ENCODE measurements around the gene NRDE2. TPM values are rescaled to one million over a fixed set of nuclear protein-coding genes. Genes with fewer than 3 reads are reported as not detected.
"Not testable (repeated sequence)": the region's sequence is repeated elsewhere in the genome, so short reads cannot be mapped to it uniquely, and the experiment has no call there.

Gene NRDE2
- total RNA-seq, 1 experiment from 2014 or later, result 12.1 TPM

DNA sequence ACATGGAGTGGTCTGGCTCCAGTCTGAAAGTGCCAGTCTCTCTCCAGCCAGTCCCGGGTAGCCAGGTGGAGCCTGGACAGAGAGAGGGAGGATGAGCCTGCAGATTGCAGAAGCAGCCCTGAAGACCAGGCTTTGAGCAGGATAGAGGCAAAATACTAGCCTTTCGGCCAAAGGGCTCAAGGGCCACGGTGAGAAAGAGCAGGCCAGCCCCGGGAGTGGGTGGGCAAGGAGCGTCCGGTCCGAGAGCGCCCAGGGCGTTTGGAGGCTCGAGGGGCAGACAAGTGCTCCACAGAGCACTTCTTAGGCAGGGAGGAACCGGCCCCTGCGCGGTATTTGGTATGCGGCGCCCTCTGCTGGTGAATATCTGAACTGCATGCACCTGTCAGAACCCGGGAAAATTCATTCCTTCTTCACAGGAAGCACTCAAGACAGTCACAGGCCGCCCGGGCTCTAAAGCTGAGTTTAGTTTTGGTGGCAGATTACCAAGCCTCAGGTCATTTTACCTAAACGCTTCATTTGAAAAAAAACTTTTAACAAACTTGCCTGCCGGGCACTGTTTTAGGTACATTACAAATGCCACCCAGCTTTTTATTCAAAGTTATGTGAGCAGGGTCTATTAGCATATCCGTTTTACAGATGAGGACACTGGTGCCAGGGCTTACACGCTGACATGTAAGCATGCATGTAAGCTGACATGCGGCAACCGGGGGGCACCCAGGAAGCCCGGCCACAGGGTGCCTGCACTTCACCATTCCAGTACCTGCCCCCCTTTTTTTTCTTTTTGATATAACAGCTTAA is 96.4 kb downstream of the NRDE2 start (continued):
- TF ChIP-seq, protein P1, sequence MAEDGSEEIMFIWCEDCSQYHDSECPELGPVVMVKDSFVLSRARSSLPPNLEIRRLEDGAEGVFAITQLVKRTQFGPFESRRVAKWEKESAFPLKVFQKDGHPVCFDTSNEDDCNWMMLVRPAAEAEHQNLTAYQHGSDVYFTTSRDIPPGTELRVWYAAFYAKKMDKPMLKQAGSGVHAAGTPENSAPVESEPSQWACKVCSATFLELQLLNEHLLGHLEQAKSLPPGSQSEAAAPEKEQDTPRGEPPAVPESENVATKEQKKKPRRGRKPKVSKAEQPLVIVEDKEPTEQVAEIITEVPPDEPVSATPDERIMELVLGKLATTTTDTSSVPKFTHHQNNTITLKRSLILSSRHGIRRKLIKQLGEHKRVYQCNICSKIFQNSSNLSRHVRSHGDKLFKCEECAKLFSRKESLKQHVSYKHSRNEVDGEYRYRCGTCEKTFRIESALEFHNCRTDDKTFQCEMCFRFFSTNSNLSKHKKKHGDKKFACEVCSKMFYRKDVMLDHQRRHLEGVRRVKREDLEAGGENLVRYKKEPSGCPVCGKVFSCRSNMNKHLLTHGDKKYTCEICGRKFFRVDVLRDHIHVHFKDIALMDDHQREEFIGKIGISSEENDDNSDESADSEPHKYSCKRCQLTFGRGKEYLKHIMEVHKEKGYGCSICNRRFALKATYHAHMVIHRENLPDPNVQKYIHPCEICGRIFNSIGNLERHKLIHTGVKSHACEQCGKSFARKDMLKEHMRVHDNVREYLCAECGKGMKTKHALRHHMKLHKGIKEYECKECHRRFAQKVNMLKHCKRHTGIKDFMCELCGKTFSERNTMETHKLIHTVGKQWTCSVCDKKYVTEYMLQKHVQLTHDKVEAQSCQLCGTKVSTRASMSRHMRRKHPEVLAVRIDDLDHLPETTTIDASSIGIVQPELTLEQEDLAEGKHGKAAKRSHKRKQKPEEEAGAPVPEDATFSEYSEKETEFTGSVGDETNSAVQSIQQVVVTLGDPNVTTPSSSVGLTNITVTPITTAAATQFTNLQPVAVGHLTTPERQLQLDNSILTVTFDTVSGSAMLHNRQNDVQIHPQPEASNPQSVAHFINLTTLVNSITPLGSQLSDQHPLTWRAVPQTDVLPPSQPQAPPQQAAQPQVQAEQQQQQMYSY (CRISPR knock-in tag; IDR thresholded peaks at IDR 0.05), result no peak
- TF ChIP-seq SOX15 (CRISPR knock-in tag; IDR thresholded peaks at IDR 0.05), result no peak
- no peak for TF ChIP-seq FOXK1 (CRISPR knock-in tag; IDR thresholded peaks at IDR 0.05)
- no peak for TF ChIP-seq JUN (CRISPR knock-in tag; IDR thresholded peaks at IDR 0.05)
- no peak for TF ChIP-seq IRF2 (CRISPR knock-in tag; IDR thresholded peaks at IDR 0.05; ENCODE audit: borderline replicate concordance, low read depth)
- TF ChIP-seq, protein P2, sequence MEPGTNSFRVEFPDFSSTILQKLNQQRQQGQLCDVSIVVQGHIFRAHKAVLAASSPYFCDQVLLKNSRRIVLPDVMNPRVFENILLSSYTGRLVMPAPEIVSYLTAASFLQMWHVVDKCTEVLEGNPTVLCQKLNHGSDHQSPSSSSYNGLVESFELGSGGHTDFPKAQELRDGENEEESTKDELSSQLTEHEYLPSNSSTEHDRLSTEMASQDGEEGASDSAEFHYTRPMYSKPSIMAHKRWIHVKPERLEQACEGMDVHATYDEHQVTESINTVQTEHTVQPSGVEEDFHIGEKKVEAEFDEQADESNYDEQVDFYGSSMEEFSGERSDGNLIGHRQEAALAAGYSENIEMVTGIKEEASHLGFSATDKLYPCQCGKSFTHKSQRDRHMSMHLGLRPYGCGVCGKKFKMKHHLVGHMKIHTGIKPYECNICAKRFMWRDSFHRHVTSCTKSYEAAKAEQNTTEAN (CRISPR knock-in tag; IDR thresholded peaks at IDR 0.05), result no peak; the same call in 1 of the 2 replicates
- no peak for TF ChIP-seq EMX1 (CRISPR knock-in tag; IDR thresholded peaks at IDR 0.05)
- TF ChIP-seq, protein P3, sequence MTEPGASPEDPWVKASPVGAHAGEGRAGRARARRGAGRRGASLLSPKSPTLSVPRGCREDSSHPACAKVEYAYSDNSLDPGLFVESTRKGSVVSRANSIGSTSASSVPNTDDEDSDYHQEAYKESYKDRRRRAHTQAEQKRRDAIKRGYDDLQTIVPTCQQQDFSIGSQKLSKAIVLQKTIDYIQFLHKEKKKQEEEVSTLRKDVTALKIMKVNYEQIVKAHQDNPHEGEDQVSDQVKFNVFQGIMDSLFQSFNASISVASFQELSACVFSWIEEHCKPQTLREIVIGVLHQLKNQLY (CRISPR knock-in tag; IDR thresholded peaks at IDR 0.05), result no peak
- TF ChIP-seq TCF7 (CRISPR knock-in tag; IDR thresholded peaks at IDR 0.05; ENCODE audit: low read depth), result no peak
- TF ChIP-seq, protein P4, sequence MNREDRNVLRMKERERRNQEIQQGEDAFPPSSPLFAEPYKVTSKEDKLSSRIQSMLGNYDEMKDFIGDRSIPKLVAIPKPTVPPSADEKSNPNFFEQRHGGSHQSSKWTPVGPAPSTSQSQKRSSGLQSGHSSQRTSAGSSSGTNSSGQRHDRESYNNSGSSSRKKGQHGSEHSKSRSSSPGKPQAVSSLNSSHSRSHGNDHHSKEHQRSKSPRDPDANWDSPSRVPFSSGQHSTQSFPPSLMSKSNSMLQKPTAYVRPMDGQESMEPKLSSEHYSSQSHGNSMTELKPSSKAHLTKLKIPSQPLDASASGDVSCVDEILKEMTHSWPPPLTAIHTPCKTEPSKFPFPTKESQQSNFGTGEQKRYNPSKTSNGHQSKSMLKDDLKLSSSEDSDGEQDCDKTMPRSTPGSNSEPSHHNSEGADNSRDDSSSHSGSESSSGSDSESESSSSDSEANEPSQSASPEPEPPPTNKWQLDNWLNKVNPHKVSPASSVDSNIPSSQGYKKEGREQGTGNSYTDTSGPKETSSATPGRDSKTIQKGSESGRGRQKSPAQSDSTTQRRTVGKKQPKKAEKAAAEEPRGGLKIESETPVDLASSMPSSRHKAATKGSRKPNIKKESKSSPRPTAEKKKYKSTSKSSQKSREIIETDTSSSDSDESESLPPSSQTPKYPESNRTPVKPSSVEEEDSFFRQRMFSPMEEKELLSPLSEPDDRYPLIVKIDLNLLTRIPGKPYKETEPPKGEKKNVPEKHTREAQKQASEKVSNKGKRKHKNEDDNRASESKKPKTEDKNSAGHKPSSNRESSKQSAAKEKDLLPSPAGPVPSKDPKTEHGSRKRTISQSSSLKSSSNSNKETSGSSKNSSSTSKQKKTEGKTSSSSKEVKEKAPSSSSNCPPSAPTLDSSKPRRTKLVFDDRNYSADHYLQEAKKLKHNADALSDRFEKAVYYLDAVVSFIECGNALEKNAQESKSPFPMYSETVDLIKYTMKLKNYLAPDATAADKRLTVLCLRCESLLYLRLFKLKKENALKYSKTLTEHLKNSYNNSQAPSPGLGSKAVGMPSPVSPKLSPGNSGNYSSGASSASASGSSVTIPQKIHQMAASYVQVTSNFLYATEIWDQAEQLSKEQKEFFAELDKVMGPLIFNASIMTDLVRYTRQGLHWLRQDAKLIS (CRISPR knock-in tag; IDR thresholded peaks at IDR 0.05; ENCODE audit: borderline replicate concordance), result no peak

DNA sequence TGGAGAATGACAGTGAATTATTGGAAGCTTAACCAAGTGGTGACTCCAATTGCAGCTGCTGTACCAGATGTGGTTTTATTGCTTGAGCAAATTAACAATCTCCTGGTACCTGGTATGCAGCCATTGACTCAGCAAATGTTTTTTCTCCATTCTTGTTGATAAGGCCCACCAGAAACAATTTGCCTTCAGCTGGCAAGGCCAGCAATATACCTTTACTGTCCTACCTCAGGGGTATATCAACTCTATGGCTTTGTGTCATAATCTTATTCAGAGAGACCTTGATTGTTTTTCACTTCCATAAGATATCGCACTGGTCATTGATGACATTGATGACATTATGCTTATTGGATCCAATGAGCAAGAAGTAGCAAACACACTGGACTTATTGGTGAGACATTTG is 101.8 kb downstream of the NRDE2 start:
- DNase-seq (ENCODE audit: low spot score); CTCF ChIA-PET; H3K4me3 Mint-ChIP-seq; H3K4me1 Mint-ChIP-seq; POLR2A ChIA-PET; ATAC-seq; H3K27ac Mint-ChIP-seq; H3K36me3 Mint-ChIP-seq: not testable (repeated sequence)
- peaks cover 46% of the 10 kb centered on the region for H3K27me3 Mint-ChIP-seq (ENCODE audit: low read depth)
- H3K9me3 Mint-ChIP-seq, result peaks cover 11% of the 10 kb centered on the region

DNA sequence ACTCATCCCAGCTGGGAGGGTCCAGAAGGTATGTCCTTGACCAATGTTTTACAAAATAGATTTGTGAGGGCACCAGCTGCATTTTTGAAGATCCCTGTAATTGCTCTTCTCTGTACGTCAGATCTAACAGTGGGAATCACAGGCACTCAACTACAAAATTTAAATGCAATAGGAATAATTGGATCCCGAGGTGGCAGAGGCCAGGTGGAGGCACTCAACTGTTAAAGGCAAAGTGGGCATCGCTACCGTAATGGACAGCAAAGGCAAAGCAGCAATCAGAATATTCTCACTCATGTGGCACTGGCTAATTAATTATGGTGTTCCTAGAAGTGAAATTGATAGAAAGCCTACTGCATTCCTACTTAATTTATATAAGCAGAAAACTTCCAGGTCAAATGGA is 103.3 kb downstream of the NRDE2 start:
- Mint-ChIP-seq H3K27me3 (ENCODE audit: low read depth) (peaks cover 33% of the 10 kb centered on the region), H3K27ac (no peak overlapping the region), H3K36me3 (no peaks in the 10 kb centered on the region), H3K4me1 (no peaks in the 10 kb centered on the region), H3K9me3 (peaks cover 19% of the 10 kb centered on the region), H3K4me3 (no peak overlapping the region)
- CTCF ChIA-PET, result no interaction called here
- POLR2A ChIA-PET, result no interaction called here
- ATAC-seq (no peak), DNase-seq (ENCODE audit: low spot score) (no peak)
- TF ChIP-seq, protein P4 (CRISPR knock-in tag; IDR thresholded peaks at IDR 0.05; ENCODE audit: borderline replicate concordance), result no peak
- TF ChIP-seq MYBL2 (CRISPR knock-in tag; IDR thresholded peaks at IDR 0.05) (no peak), TEAD1 (CRISPR knock-in tag; IDR thresholded peaks at IDR 0.05) (no peak)
- TF ChIP-seq, protein P5, sequence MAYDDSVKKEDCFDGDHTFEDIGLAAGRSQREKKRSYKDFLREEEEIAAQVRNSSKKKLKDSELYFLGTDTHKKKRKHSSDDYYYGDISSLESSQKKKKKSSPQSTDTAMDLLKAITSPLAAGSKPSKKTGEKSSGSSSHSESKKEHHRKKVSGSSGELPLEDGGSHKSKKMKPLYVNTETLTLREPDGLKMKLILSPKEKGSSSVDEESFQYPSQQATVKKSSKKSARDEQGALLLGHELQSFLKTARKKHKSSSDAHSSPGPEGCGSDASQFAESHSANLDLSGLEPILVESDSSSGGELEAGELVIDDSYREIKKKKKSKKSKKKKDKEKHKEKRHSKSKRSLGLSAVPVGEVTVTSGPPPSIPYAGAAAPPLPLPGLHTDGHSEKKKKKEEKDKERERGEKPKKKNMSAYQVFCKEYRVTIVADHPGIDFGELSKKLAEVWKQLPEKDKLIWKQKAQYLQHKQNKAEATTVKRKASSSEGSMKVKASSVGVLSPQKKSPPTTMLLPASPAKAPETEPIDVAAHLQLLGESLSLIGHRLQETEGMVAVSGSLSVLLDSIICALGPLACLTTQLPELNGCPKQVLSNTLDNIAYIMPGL (CRISPR knock-in tag; IDR thresholded peaks at IDR 0.05), result no peak
